HCT116 (cell line): ENCODE data around the gene PKNOX2. TPM values are rescaled to one million over a fixed set of nuclear protein-coding genes. Genes with fewer than 3 reads are reported as not detected.

ENCODE experiments used
- ATAC-seq: fragments of 200-7000 bp; cut with Tn5 transposase; 2 replicates; pipeline ENCODE4 v1.9.1; 2020; ENCODE audit warnings: mild to moderate bottlenecking, moderate library complexity
- BruUV-seq: library from RNA; stranded (reverse); fragments of 400-500 nt; replicated peaks from 2 replicates; lab custom pipeline; 2021; lab: Mats Ljungman, UMichigan
- CTCF ChIA-PET: fragments of 300-600 bp; sonication (Branson Sonifier 250); formaldehyde crosslinking; loops from one replicate; lab custom pipeline; 2021; ENCODE audit warnings: antibody characterized with exemption; lab: Charles Lee
- POLR2A ChIA-PET: fragments of 300-600, 350-600 bp; sonication (Branson Sonifier 250); formaldehyde crosslinking; loops from one replicate; lab custom pipeline; 2021; ENCODE audit warnings: antibody characterized with exemption; lab: Charles Lee
- RAD21 ChIA-PET, 2 experiments: fragments of 300-600 bp; sonication (Branson Sonifier 250); formaldehyde crosslinking; loops; one replicate each; lab custom pipeline; 2023; ENCODE audit warnings: low total read pairs in 2 of 2; ENCODE audit not compliant: uncharacterized antibody in 2 of 2, unreplicated experiment in 2 of 2, low non-redundant PET in 1 of 2; lab: Charles Lee
- DNase-seq: peaks from one replicate; pipeline ENCODE4 v3.0.0-alpha.2; 2010; ENCODE audit warnings: low read depth, low spot score
- H2AFZ ChIP-seq: fragments of 200-600 bp; shearing (Covaris generic), sonication (generic); 2 replicates; pipeline ENCODE4 v1.6.1; 2017; ENCODE audit warnings: low read depth, mixed run types, mixed read lengths, antibody characterized with exemption, low read length; ENCODE audit not compliant: poor library complexity, severe bottlenecking
- H3K27ac ChIP-seq: 2 replicates; pipeline ENCODE4 v1.5.1; 2012; ENCODE audit warnings: low read depth, low read length
- H3K27me3 ChIP-seq: fragments of 200-600 bp; sonication (generic); 2 replicates; pipeline ENCODE4 v1.6.1; 2016; ENCODE audit warnings: mixed run types, low read length, mixed read lengths; ENCODE audit not compliant: insufficient read depth
- H3K36me3 ChIP-seq, 2 experiments: fragments of 200-500 bp in 1 of 2; fragments of 200-600 bp in 1 of 2; sonication (Bioruptor generic) in 1 of 2; sonication (generic) in 1 of 2; 2 replicates each; pipeline versions ENCODE4 v1.5.1 to v1.6.1; 2014 to 2016; ENCODE audit warnings: low read length in 2 of 2, inconsistent platforms in 1 of 2, mixed read lengths in 1 of 2, mixed run types in 1 of 2; ENCODE audit not compliant: insufficient read depth in 2 of 2, control insufficient read depth in 1 of 2
- H3K4me1 ChIP-seq, 2 experiments: fragments of 200-600 bp in 1 of 2; sonication (generic) in 1 of 2; 2 replicates each; pipeline versions ENCODE4 v1.5.1 to v1.6.1; 2012 to 2017; ENCODE audit warnings: low read length in 2 of 2, inconsistent platforms in 1 of 2, mild to moderate bottlenecking in 1 of 2, mixed read lengths in 1 of 2, mixed run types in 1 of 2, moderate library complexity in 1 of 2; ENCODE audit not compliant: insufficient read depth in 2 of 2, control insufficient read depth in 1 of 2
- H3K4me2 ChIP-seq: fragments of 200-600 bp; sonication (generic); 2 replicates; pipeline ENCODE4 v1.6.1; 2017; ENCODE audit warnings: mixed run types, low read length, mixed read lengths
- H3K4me3 ChIP-seq, 2 experiments: fragments of 200-600 bp in 1 of 2; sonication (generic) in 1 of 2; replicated peaks in 1 of 2; 2 replicates each; pipeline ENCODE4 v1.5.1; 2011 to 2016; ENCODE audit warnings: low read length in 2 of 2, control low read depth in 1 of 2, low read depth in 1 of 2, mild to moderate bottlenecking in 1 of 2, mixed read lengths in 1 of 2, mixed run types in 1 of 2
- H3K79me2 ChIP-seq: fragments of 200-600 bp; sonication (generic); 2 replicates; pipeline ENCODE4 v1.6.1; 2017; ENCODE audit warnings: mild to moderate bottlenecking, mixed run types, low read length, moderate library complexity, mixed read lengths; ENCODE audit not compliant: insufficient read depth
- H3K9ac ChIP-seq: fragments of 200-600 bp; sonication (generic); 2 replicates; pipeline ENCODE4 v1.6.1; 2016; ENCODE audit warnings: low read length, mixed read lengths
- H3K9me2 ChIP-seq: fragments of 200-600 bp; sonication (generic), shearing (Covaris generic); 2 replicates; pipeline ENCODE4 v1.6.1; 2017; ENCODE audit warnings: mixed run types, mild to moderate bottlenecking, moderate library complexity; ENCODE audit not compliant: insufficient read depth
- H3K9me3 ChIP-seq, 2 experiments: fragments of 200-500 bp in 1 of 2; fragments of 200-600 bp in 1 of 2; sonication (Bioruptor generic) in 1 of 2; sonication (generic) in 1 of 2; 2 replicates each; pipeline ENCODE4 v1.6.1; 2014 to 2017; ENCODE audit warnings: low read length in 2 of 2, mixed read lengths in 2 of 2, inconsistent platforms in 1 of 2, low read depth in 1 of 2, mild to moderate bottlenecking in 1 of 2, mixed run types in 1 of 2, moderate library complexity in 1 of 2; ENCODE audit not compliant: control insufficient read depth in 1 of 2, insufficient read depth in 1 of 2
- H4K20me1 ChIP-seq: fragments of 200-600 bp; sonication (generic), shearing (Covaris generic); 2 replicates; pipeline ENCODE4 v1.6.1; 2017; ENCODE audit warnings: mixed run types, mild to moderate bottlenecking, moderate library complexity; ENCODE audit not compliant: insufficient read depth
- ATF3 ChIP-seq: IDR thresholded peaks from 2 replicates; pipeline ENCODE4 v1.6.1; 2012
- CBX3 ChIP-seq: IDR thresholded peaks from 2 replicates; pipeline ENCODE4 v1.6.1; 2012; ENCODE audit warnings: low read depth
- CTCF ChIP-seq, 3 experiments: fragments of 200-600 bp in 1 of 3; sonication (generic) in 1 of 3; IDR thresholded peaks in 2 of 3; conservative IDR thresholded peaks in 1 of 3; 2 replicates each; pipeline ENCODE4 v1.5.1; 2012 to 2017; ENCODE audit warnings: low read depth in 2 of 3, low read length in 2 of 3, antibody characterized with exemption in 1 of 3, borderline replicate concordance in 1 of 3, control low read depth in 1 of 3, mild to moderate bottlenecking in 1 of 3, mixed read lengths in 1 of 3, mixed run types in 1 of 3, moderate library complexity in 1 of 3; ENCODE audit not compliant: insufficient read depth in 1 of 3
- EGR1 ChIP-seq: IDR thresholded peaks from 2 replicates; pipeline ENCODE4 v1.6.1; 2012; ENCODE audit warnings: low read depth
- ELF1 ChIP-seq: IDR thresholded peaks from 2 replicates; pipeline ENCODE4 v1.6.1; 2012; ENCODE audit warnings: low read depth, borderline replicate concordance
- EZH2 ChIP-seq: fragments of 200-600 bp; sonication (generic); IDR thresholded peaks from 2 replicates; pipeline ENCODE4 v1.6.1; 2017; ENCODE audit warnings: antibody characterized with exemption, mixed run types
- EZH2phosphoT487 ChIP-seq: fragments of 200-600 bp; IDR thresholded peaks from 2 replicates; pipeline ENCODE4 v1.6.1; 2018; ENCODE audit warnings: antibody characterized with exemption, borderline replicate concordance
- MAX ChIP-seq: IDR thresholded peaks from 2 replicates; pipeline ENCODE4 v1.6.1; 2012
- POLR2A ChIP-seq: IDR thresholded peaks from 2 replicates; pipeline ENCODE4 v1.7.0; 2011; ENCODE audit warnings: borderline replicate concordance; ENCODE audit not compliant: insufficient read depth, insufficient read length; ENCODE audit errors: extremely low read depth
- POLR2AphosphoS5 ChIP-seq: IDR thresholded peaks from 2 replicates; pipeline ENCODE4 v1.6.1; 2011; ENCODE audit warnings: mild to moderate bottlenecking, low read depth, low read length, moderate library complexity
- SIN3A ChIP-seq: IDR thresholded peaks from 2 replicates; pipeline ENCODE4 v1.6.1; 2012; ENCODE audit warnings: low read depth
- SP1 ChIP-seq: IDR thresholded peaks from 2 replicates; pipeline ENCODE4 v1.6.1; 2012; ENCODE audit warnings: low read depth
- SRF ChIP-seq: IDR thresholded peaks from 2 replicates; pipeline ENCODE4 v1.6.1; 2012; ENCODE audit warnings: low read depth
- TCF7L2 ChIP-seq: IDR thresholded peaks from 2 replicates; pipeline ENCODE4 v1.7.0; 2011; ENCODE audit warnings: borderline replicate concordance, inconsistent platforms; ENCODE audit not compliant: insufficient read depth, insufficient read length; ENCODE audit errors: extremely low read depth
- ZFX ChIP-seq: fragments of 450-650 bp; IDR thresholded peaks from 2 replicates; pipeline ENCODE4 v1.6.1; 2017
- ZNF274 ChIP-seq: fragments of 200-500 bp; sonication (Bioruptor generic); IDR thresholded peaks from 2 replicates; pipeline ENCODE4 v1.6.1; 2014; ENCODE audit warnings: mild to moderate bottlenecking, low read depth, low read length, inconsistent platforms
- intact Hi-C: fragments of 100-400 bp; cut with micrococcal nuclease; formaldehyde crosslinking; loops from 2 replicates; pipeline ENCODE4 v1.10.0; 2022
- total RNA-seq: library from RNA; stranded (reverse); gene quantifications from one replicate; pipeline ENCODE4 v1.2.1, GENCODE V29; 2021; ENCODE audit not compliant: unreplicated experiment
- TF ChIP-seq, protein P1 (sequence below): IDR thresholded peaks from 2 replicates; pipeline ENCODE4 v1.6.1; 2011; ENCODE audit warnings: mild to moderate bottlenecking, low read length, moderate library complexity; ENCODE audit not compliant: insufficient replicate concordance; ENCODE audit errors: extremely low read depth

Gene PKNOX2
- total RNA-seq, 1 experiment from 2014 or later, result 0.20 TPM

DNA sequence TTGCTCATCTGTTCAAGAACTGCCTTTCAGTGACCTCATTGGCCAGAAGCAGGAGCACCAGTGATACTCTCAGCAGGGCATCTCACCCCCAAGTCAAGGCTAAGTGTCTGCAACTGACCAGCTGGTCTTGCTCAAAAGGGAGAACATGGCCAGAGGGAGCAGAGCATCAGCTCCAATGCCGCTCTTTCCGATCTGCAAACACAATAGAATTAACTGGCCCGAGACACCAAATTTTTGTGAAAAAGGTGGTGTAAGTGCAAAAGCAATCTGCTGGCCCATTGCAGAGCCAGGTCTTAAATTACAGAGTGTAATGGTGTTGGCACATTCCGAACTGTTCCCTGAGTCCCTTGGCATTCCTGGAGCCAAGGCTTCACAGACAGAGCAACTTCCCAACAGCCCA lies 97.0 kb downstream of the PKNOX2 start:
- no peaks in the 10 kb centered on the region for H4K20me1 ChIP-seq
- H2AFZ ChIP-seq, result no peak overlapping the region
- H3K9me2 ChIP-seq, result no peaks in the 10 kb centered on the region
- H3K9ac ChIP-seq, result no peak overlapping the region
- H3K36me3 ChIP-seq, result no peaks in the 10 kb centered on the region
- CTCF ChIA-PET, result no interaction called here
- no peak overlapping the region for H3K27ac ChIP-seq
- no peaks in the 10 kb centered on the region for H3K79me2 ChIP-seq
- no peaks in the 10 kb centered on the region for H3K9me3 ChIP-seq
- BruUV-seq, result no TSS peak
- no peaks in the 10 kb centered on the region for H3K4me1 ChIP-seq
- H3K27me3 ChIP-seq, result peaks cover 6% of the 10 kb centered on the region; the same call in 1 of the 2 replicates
- intact Hi-C loops, result no loop called here
- POLR2A ChIA-PET, result no interaction called here
- ATAC-seq (no peak), DNase-seq (no peak)
- TF ChIP-seq EGR1, result no peak
- no peak for TF ChIP-seq CTCF (IDR thresholded peaks at IDR 0.05 in 2 of 3, conservative IDR thresholded peaks at IDR 0.05 in 1 of 3; ENCODE audit: borderline replicate concordance in 1 of 3, insufficient read depth in 1 of 3, low read depth in 2 of 3, low read length in 2 of 3)
- TF ChIP-seq ELF1, result no peak
- no peak for TF ChIP-seq SIN3A
- no peak for TF ChIP-seq SRF
- TF ChIP-seq CBX3, result no peak
- TF ChIP-seq EZH2phosphoT487, result no peak
- TF ChIP-seq MAX, result no peak
- no peak for TF ChIP-seq SP1
- no peak for TF ChIP-seq ZFX
- TF ChIP-seq EZH2, result no peak
- TF ChIP-seq ATF3, result no peak
- TF ChIP-seq POLR2A, result no peak
- TF ChIP-seq, protein P1, sequence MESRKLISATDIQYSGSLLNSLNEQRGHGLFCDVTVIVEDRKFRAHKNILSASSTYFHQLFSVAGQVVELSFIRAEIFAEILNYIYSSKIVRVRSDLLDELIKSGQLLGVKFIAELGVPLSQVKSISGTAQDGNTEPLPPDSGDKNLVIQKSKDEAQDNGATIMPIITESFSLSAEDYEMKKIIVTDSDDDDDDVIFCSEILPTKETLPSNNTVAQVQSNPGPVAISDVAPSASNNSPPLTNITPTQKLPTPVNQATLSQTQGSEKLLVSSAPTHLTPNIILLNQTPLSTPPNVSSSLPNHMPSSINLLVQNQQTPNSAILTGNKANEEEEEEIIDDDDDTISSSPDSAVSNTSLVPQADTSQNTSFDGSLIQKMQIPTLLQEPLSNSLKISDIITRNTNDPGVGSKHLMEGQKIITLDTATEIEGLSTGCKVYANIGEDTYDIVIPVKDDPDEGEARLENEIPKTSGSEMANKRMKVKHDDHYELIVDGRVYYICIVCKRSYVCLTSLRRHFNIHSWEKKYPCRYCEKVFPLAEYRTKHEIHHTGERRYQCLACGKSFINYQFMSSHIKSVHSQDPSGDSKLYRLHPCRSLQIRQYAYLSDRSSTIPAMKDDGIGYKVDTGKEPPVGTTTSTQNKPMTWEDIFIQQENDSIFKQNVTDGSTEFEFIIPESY, result no peak
- TF ChIP-seq ZNF274, result no peak
- TF ChIP-seq POLR2AphosphoS5, result no peak
- no peak for TF ChIP-seq TCF7L2
- TF ChIP-seq, all 23 proteins: peak for 0
- Histone ChIP-seq H3K4me2 (no peak overlapping the region), H3K4me3 (no peak overlapping the region)
- RAD21 ChIA-PET, result no interaction called here
